Glomerular visceral epithelial cell (primary cell): ENCODE results near the gene WIPF1.
A peak's percentile ranks its signal among the peaks of the same experiment; 100 is the strongest.

Experiments
- DNase-seq: peaks from one replicate; pipeline ENCODE4 v3.0.0-alpha.2; 2016; ENCODE audit errors: extremely low spot score

Gene WIPF1

GRCh38 chr2:174597345-174598047 lies at the start of gene WIPF1:
WIPF1 (minus strand) TSS chr2:174597804; CDS start chr2:174585573, 12,231 bp downstream.
- DNase-seq: no peak

GRCh38 chr2:174645296-174645695 lies 47.7 kb upstream of the WIPF1 start:
- DNase-seq: no peak

GRCh38 chr2:174644406-174644805 lies 46.8 kb upstream of the WIPF1 start:
- DNase-seq: no peak

- DNase-seq: no peak
Measured at GRCh38 chr2:174643356-174643755, 45.8 kb upstream of the WIPF1 start.

GRCh38 chr2:174641168-174641567 lies 43.6 kb upstream of the WIPF1 start:
- DNase-seq: no peak

GRCh38 chr2:174636987-174637386 lies 39.4 kb upstream of the WIPF1 start:
- DNase-seq: no peak

- no peak for DNase-seq
Measured at GRCh38 chr2:174635776-174636404, 38.3 kb upstream of the WIPF1 start.

GRCh38 chr2:174635015-174635593 lies 37.5 kb upstream of the WIPF1 start:
- DNase-seq: no peak

- peak; percentile 15 for DNase-seq
Measured at GRCh38 chr2:174634130-174635014, 36.8 kb upstream of the WIPF1 start.

- DNase-seq: peak; percentile 75
Measured at GRCh38 chr2:174633623-174633930, 36.0 kb upstream of the WIPF1 start.

- DNase-seq: peak; percentile 14
Measured at GRCh38 chr2:174632841-174633622, 35.4 kb upstream of the WIPF1 start.

- DNase-seq: peak; percentile 17
Measured at GRCh38 chr2:174631009-174631981, 33.7 kb upstream of the WIPF1 start.

GRCh38 chr2:174630107-174630506 lies 32.5 kb upstream of the WIPF1 start:
- DNase-seq: no peak

- DNase-seq: no peak
Measured at GRCh38 chr2:174629506-174629905, 31.9 kb upstream of the WIPF1 start.

GRCh38 chr2:174628528-174629169 lies 31.0 kb upstream of the WIPF1 start:
- no peak for DNase-seq

- no peak for DNase-seq
Measured at GRCh38 chr2:174627216-174627615, 29.6 kb upstream of the WIPF1 start.

GRCh38 chr2:174624895-174625430 lies 27.4 kb upstream of the WIPF1 start:
- DNase-seq: no peak

GRCh38 chr2:174623690-174624089 lies 26.1 kb upstream of the WIPF1 start:
- DNase-seq: peak; percentile 75

- DNase-seq: no peak
Measured at GRCh38 chr2:174623106-174623637, 25.6 kb upstream of the WIPF1 start.
